Prostate gland (tissue), 2 donors: ENCODE results near the gene CCDC121. TPM values are rescaled to one million over a fixed set of nuclear protein-coding genes. Genes with fewer than 3 reads are reported as not detected.

ENCODE experiments used
- DNase-seq: peaks from one replicate; pipeline ENCODE4 v3.0.0-alpha.2; 2019; ENCODE audit warnings: low spot score
- H3K27ac ChIP-seq, 2 donors: fragments of 200-600 bp; sonication (generic); 2 replicates each; pipeline ENCODE4 v1.5.1; 2017 to 2019
- H3K27me3 ChIP-seq: fragments of 200-600 bp; sonication (generic); replicated peaks from 2 replicates; pipeline ENCODE4 v1.5.1; 2019; ENCODE audit not compliant: insufficient read depth
- H3K36me3 ChIP-seq, 2 donors: fragments of 200-600 bp; sonication (generic); 1 replicate in 1 of 2; 2 replicates in 1 of 2; pipeline versions ENCODE4 v1.5.1 to v1.8.1; 2017 to 2019
- H3K4me1 ChIP-seq: fragments of 200-600 bp; sonication (generic); replicated peaks from 2 replicates; pipeline ENCODE4 v1.5.1; 2019
- H3K4me3 ChIP-seq, 2 donors: fragments of 200-600 bp; sonication (generic); 2 replicates each; pipeline ENCODE4 v1.5.1; 2017 to 2019
- H3K9me3 ChIP-seq: fragments of 200-600 bp; sonication (generic); 2 replicates; pipeline ENCODE4 v1.5.1; 2017
- POLR2A ChIP-seq: fragments of 450-650 bp; IDR thresholded peaks from one replicate; pipeline ENCODE4 v1.6.1; 2016; ENCODE audit warnings: antibody characterized with exemption, mild to moderate bottlenecking
- POLR2AphosphoS5 ChIP-seq: sonication (generic); formaldehyde crosslinking; IDR thresholded peaks from one replicate; pipeline ENCODE4 v1.6.1; 2017; ENCODE audit warnings: antibody characterized with exemption
- WGBS: methylation state at CpG from one replicate; pipeline ENCODE4 v1.1.5; 2018; 5-methylcytosine and 5-hydroxymethylcytosine counted together
- intact Hi-C: fragments of 100-400 bp; cut with DNase I; formaldehyde crosslinking; loops from one replicate; pipeline ENCODE4 v1.14.2; 2022
- total RNA-seq, 2 donors: library from RNA; depleted of rRNA; stranded (reverse); fragments of >200 nt; gene quantifications; one replicate each; pipeline ENCODE4 v1.1.0, GENCODE V29; 2016
- TF ChIP-seq, protein P1 (sequence below), 4 experiments: fragments of 200-600 bp in 2 of 4; fragments of 450-650 bp in 2 of 4; sonication (generic) in 2 of 4; IDR thresholded peaks; 1 replicate in 3 of 4; 2 replicates in 1 of 4; pipeline ENCODE4 v1.5.1; 2016 to 2019; ENCODE audit warnings: antibody characterized with exemption in 4 of 4, mild to moderate bottlenecking in 2 of 4, moderate library complexity in 2 of 4

CCDC121 gene
- total RNA-seq, 2 donors from 2014 or later = 6.2 to 8.3 TPM

- no peaks in the 10 kb centered on the region for H3K9me3 ChIP-seq
- no peak for DNase-seq
- 97% methylated on average over 3 of the region's 3 CpGs for WGBS
- no peaks in the 10 kb centered on the region for H3K27me3 ChIP-seq
- H3K4me3 ChIP-seq = no peak overlapping the region
- intact Hi-C loops = no loop called here
- no peak overlapping the region for H3K27ac ChIP-seq
- no peaks in the 10 kb centered on the region for H3K4me1 ChIP-seq
- no peaks in the 10 kb centered on the region for H3K36me3 ChIP-seq
- TF ChIP-seq POLR2A (no peak), POLR2AphosphoS5 (no peak)
- TF ChIP-seq, protein P1, sequence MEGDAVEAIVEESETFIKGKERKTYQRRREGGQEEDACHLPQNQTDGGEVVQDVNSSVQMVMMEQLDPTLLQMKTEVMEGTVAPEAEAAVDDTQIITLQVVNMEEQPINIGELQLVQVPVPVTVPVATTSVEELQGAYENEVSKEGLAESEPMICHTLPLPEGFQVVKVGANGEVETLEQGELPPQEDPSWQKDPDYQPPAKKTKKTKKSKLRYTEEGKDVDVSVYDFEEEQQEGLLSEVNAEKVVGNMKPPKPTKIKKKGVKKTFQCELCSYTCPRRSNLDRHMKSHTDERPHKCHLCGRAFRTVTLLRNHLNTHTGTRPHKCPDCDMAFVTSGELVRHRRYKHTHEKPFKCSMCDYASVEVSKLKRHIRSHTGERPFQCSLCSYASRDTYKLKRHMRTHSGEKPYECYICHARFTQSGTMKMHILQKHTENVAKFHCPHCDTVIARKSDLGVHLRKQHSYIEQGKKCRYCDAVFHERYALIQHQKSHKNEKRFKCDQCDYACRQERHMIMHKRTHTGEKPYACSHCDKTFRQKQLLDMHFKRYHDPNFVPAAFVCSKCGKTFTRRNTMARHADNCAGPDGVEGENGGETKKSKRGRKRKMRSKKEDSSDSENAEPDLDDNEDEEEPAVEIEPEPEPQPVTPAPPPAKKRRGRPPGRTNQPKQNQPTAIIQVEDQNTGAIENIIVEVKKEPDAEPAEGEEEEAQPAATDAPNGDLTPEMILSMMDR (IDR thresholded peaks at IDR 0.05) = no peak
Measured at GRCh38 chr2:27591745-27592144, 37.1 kb downstream of the CCDC121 start.

- H3K27ac ChIP-seq = no peak overlapping the region
- WGBS = 94% methylated on average over 2 of the region's 2 CpGs
- no peaks in the 10 kb centered on the region for H3K9me3 ChIP-seq
- no peaks in the 10 kb centered on the region for H3K36me3 ChIP-seq
- intact Hi-C loops = no loop called here
- peaks cover 3% of the 10 kb centered on the region for H3K4me1 ChIP-seq
- H3K27me3 ChIP-seq = no peaks in the 10 kb centered on the region
- TF ChIP-seq POLR2A (no peak), POLR2AphosphoS5 (no peak)
- TF ChIP-seq, protein P1 (IDR thresholded peaks at IDR 0.05) = no peak
- no peak for DNase-seq
- no peak overlapping the region for H3K4me3 ChIP-seq
Measured at GRCh38 chr2:27588308-27588707, 40.5 kb downstream of the CCDC121 start.

GRCh38 chr2:27587025-27587424, 41.8 kb downstream of the CCDC121 start:
- Histone ChIP-seq H3K36me3 (no peaks in the 10 kb centered on the region), H3K4me1 (peaks cover 3% of the 10 kb centered on the region), H3K27me3 (no peaks in the 10 kb centered on the region), H3K4me3 (no peak overlapping the region), H3K27ac (no peak overlapping the region), H3K9me3 (no peaks in the 10 kb centered on the region)
- TF ChIP-seq POLR2AphosphoS5 = no peak
- TF ChIP-seq POLR2A = no peak
- TF ChIP-seq, protein P1 (IDR thresholded peaks at IDR 0.05) = no peak
- intact Hi-C loops = no loop called here
- DNase-seq = no peak
- WGBS = 92% methylated on average over 2 of the region's 2 CpGs

- peaks cover 3% of the 10 kb centered on the region for H3K4me1 ChIP-seq
- H3K27me3 ChIP-seq = no peaks in the 10 kb centered on the region
- no peak overlapping the region for H3K4me3 ChIP-seq
- H3K9me3 ChIP-seq = no peaks in the 10 kb centered on the region
- no peaks in the 10 kb centered on the region for H3K36me3 ChIP-seq
- no peak for TF ChIP-seq POLR2AphosphoS5
- TF ChIP-seq POLR2A = no peak
- TF ChIP-seq, protein P1 (IDR thresholded peaks at IDR 0.05) = no peak
- intact Hi-C loops = loop anchor here (5.0 kb wide), 1 partner anchor 92 kb away; no protein-coding TSS in a partner anchor
- H3K27ac ChIP-seq = no peak overlapping the region
- DNase-seq = no peak
- 67% methylated on average over 3 of the region's 3 CpGs for WGBS
Measured at GRCh38 chr2:27584597-27584996, 44.2 kb downstream of the CCDC121 start.

DNA sequence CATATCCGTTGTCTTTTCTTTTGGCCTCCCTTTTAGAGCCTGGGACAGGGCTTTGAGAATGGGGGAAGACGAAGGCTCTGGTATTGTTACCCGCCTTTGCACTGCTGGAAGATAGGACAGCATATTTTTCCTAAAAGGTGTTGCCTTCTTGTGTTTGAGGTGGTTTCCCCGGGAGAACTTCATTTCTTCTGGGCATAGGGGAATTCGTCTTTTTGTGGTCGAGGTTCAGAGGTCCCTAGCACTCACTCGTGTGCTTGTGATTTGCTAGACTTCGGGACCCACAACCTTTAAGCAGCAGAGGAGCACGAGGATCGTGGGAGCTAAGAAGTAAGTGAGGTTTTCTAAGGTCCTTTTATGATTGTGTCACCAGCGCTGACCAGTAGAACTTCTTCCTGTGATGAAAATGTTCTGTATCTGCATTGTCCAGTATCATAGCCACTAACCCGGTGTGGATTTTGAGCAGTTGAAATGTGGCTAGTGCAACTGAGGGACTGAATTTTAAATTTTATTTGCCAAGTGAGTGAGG, 45.4 kb downstream of the CCDC121 start:
- no peak for TF ChIP-seq POLR2A
- no peak for TF ChIP-seq POLR2AphosphoS5
- TF ChIP-seq, protein P1 (IDR thresholded peaks at IDR 0.05) = no peak
- H3K4me1 ChIP-seq = peaks cover 3% of the 10 kb centered on the region
- 5% methylated on average over 12 of the region's 12 CpGs for WGBS
- no peaks in the 10 kb centered on the region for H3K36me3 ChIP-seq
- peak overlapping the region; percentile 44 to 49 for H3K4me3 ChIP-seq
- no peak for DNase-seq
- H3K9me3 ChIP-seq = no peaks in the 10 kb centered on the region
- no peaks in the 10 kb centered on the region for H3K27me3 ChIP-seq
- H3K27ac ChIP-seq = peak overlapping the region; percentile 38 to 57
- intact Hi-C loops = loop anchor here (5.0 kb wide), 1 partner anchor 91 kb away; no protein-coding TSS in a partner anchor
